GM12878 (cell line): ENCODE measurements around the gene SORCS2. TPM values are rescaled to one million over a fixed set of nuclear protein-coding genes. Genes with fewer than 3 reads are reported as not detected.

Source experiments
- ATAC-seq: fragments of 200-7000 bp; cut with Tn5 transposase; 3 replicates; pipeline ENCODE4 v1.9.1; 2020; ENCODE audit warnings: mild to moderate bottlenecking, moderate library complexity
- BruUV-seq: library from RNA; stranded (reverse); fragments of 400-500 nt; replicated peaks from 2 replicates; lab custom pipeline; 2021; lab: Mats Ljungman, UMichigan
- CTCF ChIA-PET: fragments of 300-600 bp; sonication (Branson Sonifier 250); formaldehyde crosslinking; extraction: SDS; loops from one replicate; lab custom pipeline; 2021; ENCODE audit warnings: inconsistent platforms; lab: Yijun Ruan, JAX
- POLR2A ChIA-PET: fragments of 350-600 bp; formaldehyde crosslinking; extraction: SDS; loops from one replicate; lab custom pipeline; 2021; ENCODE audit warnings: inconsistent platforms; lab: Charles Lee
- RAD21 ChIA-PET: fragments of 300-600 bp; sonication (Branson Sonifier 250); formaldehyde crosslinking; loops from one replicate; lab custom pipeline; 2023; ENCODE audit warnings: antibody characterized with exemption; ENCODE audit not compliant: unreplicated experiment; lab: Charles Lee
- SMC1A ChIA-PET: fragments of 300-600 bp; sonication (Branson Sonifier 250); formaldehyde crosslinking; loops from one replicate; lab custom pipeline; 2023; ENCODE audit not compliant: unreplicated experiment, uncharacterized antibody; lab: Charles Lee
- DNase-seq: peaks from one replicate; pipeline ENCODE4 v3.0.0-alpha.2; 2011; ENCODE audit warnings: low read depth, low spot score
- FAIRE-seq: peaks from 3 replicates; lab custom pipeline; 2011; peaks lifted over from hg19 to GRCh38; lab: Jason Lieb, UNC
- H2AFZ ChIP-seq: 2 replicates; pipeline ENCODE4 v1.6.0; 2011; ENCODE audit warnings: low read depth, low read length, control low read depth; ENCODE audit not compliant: control insufficient read depth
- H3K27ac ChIP-seq: 2 replicates; pipeline ENCODE4 v1.5.1; 2011; ENCODE audit warnings: control low read depth; ENCODE audit not compliant: control insufficient read depth, insufficient read depth
- H3K27me3 ChIP-seq, 2 experiments: replicated peaks in 1 of 2; 2 replicates each; pipeline versions ENCODE4 v1.6.0 to v1.6.1; 2011; ENCODE audit warnings: low read length in 1 of 2; ENCODE audit not compliant: control insufficient read depth in 2 of 2, insufficient read depth in 2 of 2
- H3K36me3 ChIP-seq, 2 experiments: 2 replicates each; pipeline ENCODE4 v1.5.1; 2011; ENCODE audit warnings: low read length in 1 of 2; ENCODE audit not compliant: control insufficient read depth in 2 of 2, insufficient read depth in 2 of 2
- H3K4me1 ChIP-seq: 2 replicates; pipeline ENCODE4 v1.6.1; 2011; ENCODE audit warnings: mild to moderate bottlenecking, low read length, moderate library complexity, mixed read lengths; ENCODE audit not compliant: control insufficient read depth, insufficient read depth
- H3K4me2 ChIP-seq: 2 replicates; pipeline ENCODE4 v1.6.0; 2011; ENCODE audit warnings: control low read depth; ENCODE audit not compliant: control insufficient read depth, insufficient read depth
- H3K4me3 ChIP-seq: fragments of 200-600 bp; sonication (generic); 2 replicates; pipeline ENCODE4 v1.5.1; 2016
- H3K79me2 ChIP-seq: 2 replicates; pipeline ENCODE4 v1.6.0; 2011; ENCODE audit warnings: low read length; ENCODE audit not compliant: control insufficient read depth, insufficient read depth
- H3K9ac ChIP-seq: 2 replicates; pipeline ENCODE4 v1.8.0; 2011; ENCODE audit warnings: low read length, control low read depth, mixed read lengths; ENCODE audit not compliant: control insufficient read depth, insufficient read depth
- H3K9me3 ChIP-seq: replicated peaks from 3 replicates; pipeline ENCODE4 v1.5.1; 2011; ENCODE audit warnings: mild to moderate bottlenecking, low read length; ENCODE audit not compliant: control insufficient read depth, insufficient read depth
- H4K20me1 ChIP-seq: 2 replicates; pipeline ENCODE4 v1.6.0; 2011; ENCODE audit not compliant: control insufficient read depth, insufficient read depth
- BRCA1 ChIP-seq: IDR thresholded peaks from 2 replicates; pipeline ENCODE4 v1.6.1; 2011; ENCODE audit warnings: low read depth, low read length, improper control_type of control experiment
- CEBPB ChIP-seq, 2 experiments: fragments of 150-350 bp in 1 of 2; IDR thresholded peaks; 2 replicates each; pipeline ENCODE4 v1.6.1; 2012 to 2014; ENCODE audit warnings: low read depth in 2 of 2, low read length in 2 of 2, borderline replicate concordance in 1 of 2, inconsistent platforms in 1 of 2
- CREM ChIP-seq: IDR thresholded peaks from 2 replicates; pipeline ENCODE4 v1.6.1; 2014; ENCODE audit warnings: antibody characterized with exemption, low read depth
- E2F4 ChIP-seq: IDR thresholded peaks from 2 replicates; pipeline ENCODE4 v1.6.1; 2012; ENCODE audit warnings: low read depth, low read length, improper control_type of control experiment
- EED ChIP-seq: sonication (generic); IDR thresholded peaks from 2 replicates; pipeline ENCODE4 v1.6.1; 2016; ENCODE audit warnings: antibody characterized with exemption, low read depth
- MAX ChIP-seq: IDR thresholded peaks from 2 replicates; pipeline ENCODE4 v1.6.1; 2012; ENCODE audit warnings: low read depth, low read length, improper control_type of control experiment
- MLLT1 ChIP-seq: fragments of 450-650 bp; IDR thresholded peaks from 2 replicates; pipeline ENCODE4 v1.6.1; 2016; ENCODE audit warnings: mild to moderate bottlenecking
- NFXL1 ChIP-seq: fragments of 450-650 bp; IDR thresholded peaks from 2 replicates; pipeline ENCODE4 v1.6.1; 2017; ENCODE audit warnings: antibody characterized with exemption, mild to moderate bottlenecking, borderline replicate concordance
- PAX8 ChIP-seq: fragments of 450-650 bp; IDR thresholded peaks from 2 replicates; pipeline ENCODE4 v1.6.1; 2017; ENCODE audit warnings: mild to moderate bottlenecking, moderate library complexity
- RBBP5 ChIP-seq: fragments of 200-600 bp; sonication (generic); conservative IDR thresholded peaks from 2 replicates; pipeline ENCODE4 v1.6.1; 2016
- SMC3 ChIP-seq: IDR thresholded peaks from 2 replicates; pipeline ENCODE4 v1.6.1; 2011; ENCODE audit warnings: low read length, improper control_type of control experiment, borderline replicate concordance
- SRF ChIP-seq, 2 experiments: IDR thresholded peaks; 2 replicates each; pipeline ENCODE4 v1.6.1; 2011; ENCODE audit warnings: low read depth in 2 of 2, low read length in 2 of 2, mild to moderate bottlenecking in 1 of 2, moderate library complexity in 1 of 2
- SUPT20H ChIP-seq: IDR thresholded peaks from 2 replicates; pipeline ENCODE4 v1.6.1; 2011; ENCODE audit warnings: low read depth, mild to moderate bottlenecking, low read length, moderate library complexity, borderline replicate concordance; ENCODE audit not compliant: control insufficient read depth
- TBL1XR1 ChIP-seq: IDR thresholded peaks from 2 replicates; pipeline ENCODE4 v1.6.1; 2012; ENCODE audit warnings: low read depth, low read length, improper control_type of control experiment
- YBX1 ChIP-seq: fragments of 450-650 bp; IDR thresholded peaks from 2 replicates; pipeline ENCODE4 v1.6.1; 2016; ENCODE audit warnings: antibody characterized with exemption
- ZNF274 ChIP-seq: IDR thresholded peaks from one replicate; pipeline ENCODE4 v1.8.0; 2011; ENCODE audit not compliant: insufficient read length, insufficient read depth
- ZNF622 ChIP-seq: fragments of 450-650 bp; IDR thresholded peaks from 2 replicates; pipeline ENCODE4 v1.6.1; 2017; ENCODE audit warnings: mild to moderate bottlenecking, inconsistent platforms
- ZZZ3 ChIP-seq: IDR thresholded peaks from 2 replicates; pipeline ENCODE4 v1.6.1; 2011; ENCODE audit warnings: low read depth; ENCODE audit not compliant: control insufficient read depth, insufficient read length
- WGBS: methylation state at CpG from one replicate; pipeline ENCODE4 v1.1.6; 2016; ENCODE audit warnings: low lambda C conversion rate; ENCODE audit not compliant: insufficient replicate concordance, insufficient coverage; ENCODE audit errors: missing lambda C conversion rate; 5-methylcytosine and 5-hydroxymethylcytosine counted together
- in situ Hi-C: fragments of 300-500 bp; cut with MboI; formaldehyde crosslinking; loops from 9 replicates; pipeline ENCODE4 v1.14.3; 2018; ENCODE audit warnings: mixed read lengths
- intact Hi-C: fragments of 100-400 bp; cut with micrococcal nuclease; formaldehyde crosslinking; loops from one replicate; pipeline ENCODE4 v1.14.2; 2022; ENCODE audit not compliant: unreplicated experiment
- polyA plus RNA-seq, 11 experiments: library from polyadenylated mRNA; depleted of rRNA in 4 of 11; unstranded in 6 of 11; stranded (reverse) in 5 of 11; fragments of >200 nt; fragmentation: Nextera tagmentation in 4 of 11; fragmentation: Illumina TruSeq in 1 of 11; extraction: Ambion mirVana in 4 of 11; extraction: Trizol in 1 of 11; gene quantifications; 1 replicate in 1 of 11; 2 replicates in 10 of 11; pipeline versions ENCODE4 v1.2.1 to v1.2.3, GENCODE V29; 2011 to 2016; ENCODE audit warnings: inconsistent platforms in 2 of 11, missing spikeins in 2 of 11, low read depth in 1 of 11
- total RNA-seq, 4 experiments: library from RNA; depleted of rRNA in 3 of 4; stranded (reverse); fragments of >200 nt in 3 of 4; fragmentation: Illumina TruSeq in 1 of 4; extraction: Trizol in 1 of 4; gene quantifications; 2 replicates each; pipeline versions ENCODE4 v1.2.1 to v1.2.3, GENCODE V29; 2013 to 2021

The SORCS2 gene
- total and polyA plus RNA-seq, 10 of the 15 experiments (the other 5 are each of a cell fraction or from before 2014, with no cell fraction given), result 0.01 to 0.15 (median 0.05) TPM; not detected in 5

- TF ChIP-seq E2F4, result no peak
- TF ChIP-seq EED, result no peak
- no peak for TF ChIP-seq BRCA1
These were observed 93.1 kb downstream of the SORCS2 start (continued) for GRCh38 chr4:7285244-7286094.

- in situ Hi-C loops, result no loop called here
- no peak overlapping the region for H3K27ac ChIP-seq
- no peak overlapping the region for H3K4me3 ChIP-seq
- H3K4me2 ChIP-seq, result no peak overlapping the region
- H4K20me1 ChIP-seq, result no peaks in the 10 kb centered on the region
- CTCF ChIA-PET, result no interaction called here
- RAD21 ChIA-PET, result no interaction called here
- POLR2A ChIA-PET, result no interaction called here
- H3K36me3 ChIP-seq, result no peaks in the 10 kb centered on the region
- no peaks in the 10 kb centered on the region for H3K4me1 ChIP-seq
- DNase-seq (no peak), FAIRE-seq (no peak), ATAC-seq (no peak)
- SMC1A ChIA-PET, result no interaction called here
- peaks cover 0 to 3% of the 10 kb centered on the region in 2 experiments; a peak in 3 of 4 replicates for H3K27me3 ChIP-seq
- no TSS peak for BruUV-seq
- H3K79me2 ChIP-seq, result no peaks in the 10 kb centered on the region
- no peak overlapping the region for H2AFZ ChIP-seq
- intact Hi-C loops, result no loop called here
- WGBS, result 60% methylated on average over 14 of the region's 14 CpGs
- H3K9ac ChIP-seq, result no peak overlapping the region
- H3K9me3 ChIP-seq, result no peaks in the 10 kb centered on the region
- TF ChIP-seq ZNF274, result no peak
- TF ChIP-seq TBL1XR1, result no peak
- TF ChIP-seq SMC3, result no peak
- TF ChIP-seq ZNF622, result no peak
- TF ChIP-seq SRF (IDR thresholded peaks at IDR 0.05; ENCODE audit: low read depth in 2 of 2, low read length in 2 of 2), result no peak
- no peak for TF ChIP-seq YBX1
- TF ChIP-seq NFXL1, result no peak
- no peak for TF ChIP-seq MAX
- no peak for TF ChIP-seq CEBPB (IDR thresholded peaks at IDR 0.05; ENCODE audit: borderline replicate concordance in 1 of 2, low read depth in 2 of 2, low read length in 2 of 2)
- TF ChIP-seq ZZZ3, result no peak
- no peak for TF ChIP-seq PAX8
- no peak for TF ChIP-seq CREM
- TF ChIP-seq SUPT20H, result no peak
- TF ChIP-seq RBBP5, result no peak
- no peak for TF ChIP-seq MLLT1
These were observed 93.8 kb downstream of the SORCS2 start for GRCh38 chr4:7286170-7286569.
